Myocyte (in vitro differentiated cells): ENCODE data around the gene PITHD1. TPM values are rescaled to one million over a fixed set of nuclear protein-coding genes. Genes with fewer than 3 reads are reported as not detected.
A peak's percentile ranks its signal among the peaks of the same experiment; 100 is the strongest.
"Not testable (repeated sequence)": the region's sequence is repeated elsewhere in the genome, so short reads cannot be mapped to it uniquely, and the experiment has no call there.

Source experiments
- DNase-seq: peaks from one replicate; pipeline ENCODE4 v3.0.0-alpha.2; 2012; ENCODE audit warnings: low read depth
- polyA plus RNA-seq: library from polyadenylated mRNA; unstranded; fragments of >200 nt; gene quantifications from one replicate; pipeline ENCODE4 v1.2.1, GENCODE V29; 2012; ENCODE audit warnings: missing spikeins
- total RNA-seq: library from RNA; depleted of rRNA; stranded (reverse); fragments of >200 nt; gene quantifications from 2 replicates; pipeline ENCODE4 v1.2.3, GENCODE V29; 2014

The PITHD1 gene
- 51.7 and 53.4 TPM in 2 replicates for total RNA-seq
- 35.6 TPM for polyA plus RNA-seq

- peak; percentile 83 for DNase-seq
Measured at GRCh38 chr1:23777979-23778814, at the start of gene PITHD1. Gene PITHD1, plus strand, starts transcription at chr1:23778418. Its CDS starts 98 bp downstream, at chr1:23778516.

- DNase-seq: no peak
Measured at GRCh38 chr1:23732363-23733224, 45.6 kb upstream of the PITHD1 start.

- not testable (repeated sequence) for DNase-seq
Measured at GRCh38 chr1:23733281-23733680, 44.9 kb upstream of the PITHD1 start.

DNA sequence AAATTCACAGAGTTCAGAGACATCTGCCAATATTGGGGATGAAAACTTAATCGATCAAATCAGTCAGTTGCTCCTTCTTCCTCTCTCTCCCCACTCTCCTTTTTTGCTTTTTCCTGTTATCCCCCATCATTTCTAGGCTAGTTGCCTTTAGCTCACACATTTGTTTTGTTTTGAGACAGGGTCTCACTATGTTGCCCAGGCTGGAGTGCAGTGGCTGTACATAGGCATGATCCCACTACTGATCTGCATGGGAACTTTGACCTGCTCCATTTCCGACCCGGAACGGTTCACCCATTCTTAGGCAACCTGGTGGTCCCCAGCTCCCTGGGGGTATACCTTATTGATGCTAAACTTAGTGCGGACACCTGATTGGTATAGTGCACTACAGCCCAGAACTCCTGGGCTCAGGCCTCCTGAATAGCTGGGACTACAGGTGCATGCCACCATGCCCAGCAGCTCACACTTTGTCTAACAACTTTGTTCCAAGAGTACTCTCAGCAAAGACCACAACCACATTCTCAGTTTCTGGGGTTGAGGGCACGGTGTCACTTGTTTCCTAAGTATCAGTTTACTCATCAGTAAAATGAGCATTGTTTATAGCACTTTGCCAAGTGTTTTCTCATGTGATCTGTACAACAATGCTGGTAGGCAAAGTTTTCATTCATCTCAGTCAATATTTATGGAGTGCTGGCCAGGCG lies 41.6 kb upstream of the PITHD1 start:
- DNase-seq: no peak

DNA sequence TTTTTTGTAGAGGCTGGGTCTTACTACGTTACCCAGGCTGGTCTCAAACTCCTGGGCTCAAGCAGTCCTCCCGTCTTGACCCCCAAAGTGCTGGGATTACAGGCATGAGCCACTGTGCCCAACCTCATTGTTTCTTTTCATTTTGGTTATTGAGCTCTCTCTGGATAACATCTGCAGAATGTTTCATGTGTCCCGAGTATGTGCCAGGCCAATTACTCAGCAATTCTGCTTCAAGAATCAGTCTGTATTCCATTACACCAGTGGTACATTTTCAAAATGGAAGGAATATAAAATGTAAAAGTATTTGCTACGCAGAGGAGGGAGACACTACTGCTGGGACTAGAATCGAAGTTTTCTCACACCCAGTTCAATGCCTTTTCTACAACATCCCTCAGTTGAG lies 36.6 kb upstream of the PITHD1 start:
- DNase-seq: no peak

GRCh38 chr1:23742670-23743286 lies 35.4 kb upstream of the PITHD1 start:
- DNase-seq: no peak

DNA sequence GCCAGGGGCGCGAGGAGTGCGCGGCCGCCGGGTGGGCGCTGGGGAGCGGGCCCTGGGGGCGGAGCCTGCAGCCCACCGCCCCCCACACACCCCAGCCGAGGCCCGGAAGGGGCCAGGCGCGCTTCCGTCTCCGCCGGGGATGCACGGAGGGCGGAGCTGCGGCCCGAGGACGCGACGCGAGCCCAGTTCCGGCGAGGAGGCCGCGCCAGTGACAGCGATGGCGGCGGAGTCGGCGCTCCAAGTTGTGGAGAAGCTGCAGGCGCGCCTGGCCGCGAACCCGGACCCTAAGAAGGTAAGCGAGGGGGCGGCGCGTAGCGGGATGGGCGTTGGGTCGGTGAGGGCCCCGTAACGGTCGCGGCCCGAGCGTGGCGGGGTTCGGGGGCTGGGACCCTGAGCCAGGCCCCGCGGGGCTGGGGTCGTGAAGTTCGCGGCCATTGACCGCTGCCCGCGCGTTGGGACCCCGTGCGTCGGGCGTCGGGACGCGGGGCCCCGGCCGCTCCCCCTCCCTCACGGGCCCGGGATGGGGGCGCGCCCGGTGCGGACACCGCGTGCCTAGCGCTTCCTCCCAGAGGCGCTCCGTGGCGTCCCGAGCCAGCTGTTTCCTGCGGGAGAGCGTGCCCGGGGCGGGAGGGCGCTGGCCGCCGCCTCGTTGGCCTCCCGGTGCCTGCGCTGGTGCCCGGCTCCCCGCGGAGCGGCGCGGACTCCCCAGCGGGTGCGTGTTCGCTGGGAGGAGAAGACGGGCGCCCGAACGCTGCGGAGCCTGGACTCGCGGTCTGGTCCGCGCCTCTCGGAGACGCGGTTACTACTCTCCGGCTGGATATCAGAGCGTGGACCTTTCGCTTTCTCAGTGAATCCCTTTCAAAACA lies 34.7 kb upstream of the PITHD1 start, which contains the start of gene ELOA:
TSS of gene ELOA (plus strand) at position 185 of the 866 bp plus-strand sequence. CDS start at position 218, 33 bp downstream.
- peak; percentile 77 for DNase-seq

GRCh38 chr1:23745515-23745914 lies 32.7 kb upstream of the PITHD1 start:
- peak; percentile 33 for DNase-seq

DNA sequence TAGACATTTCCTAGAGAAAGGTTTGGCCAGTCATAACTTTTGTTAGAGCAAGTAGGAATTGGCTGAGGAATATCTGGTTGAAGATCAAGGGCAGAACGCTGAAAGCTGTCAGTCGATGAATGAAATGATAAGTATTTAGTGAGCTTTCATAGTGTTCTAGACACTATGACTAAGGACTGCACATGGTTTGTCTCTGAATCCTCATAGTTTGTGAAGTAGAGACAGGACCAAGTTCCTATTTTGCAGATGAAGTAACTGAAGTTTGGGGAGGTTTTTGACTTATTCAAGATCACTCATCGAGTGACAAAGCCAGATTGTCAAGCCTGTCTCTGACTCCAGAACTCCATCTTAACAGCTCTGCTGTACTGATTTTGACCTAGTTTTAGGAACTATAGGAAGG lies 30.2 kb upstream of the PITHD1 start:
- DNase-seq: no peak

GRCh38 chr1:23751050-23751814 lies 27.0 kb upstream of the PITHD1 start:
- peak; percentile 70 for DNase-seq

DNA sequence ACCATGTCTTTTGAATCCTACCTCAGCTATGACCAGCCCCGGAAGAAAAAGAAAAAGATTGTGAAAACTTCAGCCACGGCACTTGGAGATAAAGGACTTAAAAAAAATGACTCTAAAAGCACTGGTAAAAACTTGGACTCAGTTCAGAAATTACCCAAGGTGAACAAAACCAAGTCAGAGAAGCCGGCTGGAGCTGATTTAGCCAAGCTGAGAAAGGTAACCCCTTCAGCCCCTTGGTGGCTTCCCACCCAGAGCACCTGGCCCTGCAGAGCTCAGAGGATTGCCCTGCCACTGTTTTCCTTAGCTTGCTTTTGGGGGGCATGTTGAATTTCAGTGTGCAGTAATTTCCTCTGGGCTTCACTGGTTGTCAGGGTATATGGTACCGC lies 26.4 kb upstream of the PITHD1 start:
- DNase-seq: no peak

- DNase-seq: no peak
Measured at GRCh38 chr1:23752909-23753308, 25.3 kb upstream of the PITHD1 start.

- DNase-seq: peak; percentile 70
Measured at GRCh38 chr1:23756676-23757075, 21.5 kb upstream of the PITHD1 start.

- no peak for DNase-seq
Measured at GRCh38 chr1:23757812-23758211, 20.4 kb upstream of the PITHD1 start.

DNA sequence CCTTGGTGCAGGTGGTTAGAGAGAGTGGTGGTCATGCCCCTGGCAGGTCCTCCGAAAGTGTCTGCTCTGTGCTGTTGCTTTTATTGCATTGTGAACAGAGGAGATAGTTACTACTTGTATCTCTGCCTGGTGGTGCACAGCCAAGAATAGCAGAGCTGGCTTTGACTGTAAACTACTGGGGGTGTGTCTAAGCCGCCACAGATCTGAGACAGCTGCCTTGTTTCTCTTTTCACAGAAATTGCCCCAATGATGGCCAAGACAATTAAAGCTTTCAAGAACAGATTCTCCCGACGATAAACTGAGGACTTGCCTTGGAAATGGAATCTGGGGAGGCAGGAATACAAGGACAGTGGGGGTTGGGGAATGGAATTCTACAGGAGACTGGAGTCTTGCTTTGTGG lies 18.9 kb upstream of the PITHD1 start:
- DNase-seq: peak; percentile 33

GRCh38 chr1:23763041-23763577 lies 15.1 kb upstream of the PITHD1 start:
- DNase-seq: no peak

DNA sequence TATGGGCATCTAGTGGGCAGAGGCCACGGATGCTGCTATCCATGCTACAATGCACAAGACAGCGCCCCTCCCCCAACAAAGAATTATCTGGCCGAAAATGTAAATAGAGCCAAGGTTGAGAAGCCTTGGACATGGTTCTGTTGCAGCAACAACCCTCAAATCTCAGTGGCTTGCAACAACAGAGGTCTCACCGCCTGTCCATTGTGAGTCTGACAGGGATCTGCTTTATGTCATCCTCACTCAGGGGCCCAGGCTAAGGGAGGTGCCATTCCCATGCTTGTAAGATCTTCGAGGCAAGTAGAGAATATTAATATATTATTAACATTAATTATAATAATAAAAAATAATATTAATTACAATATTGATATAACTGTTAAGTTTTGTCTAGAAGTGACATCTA lies 9.5 kb upstream of the PITHD1 start:
- DNase-seq: no peak

DNA sequence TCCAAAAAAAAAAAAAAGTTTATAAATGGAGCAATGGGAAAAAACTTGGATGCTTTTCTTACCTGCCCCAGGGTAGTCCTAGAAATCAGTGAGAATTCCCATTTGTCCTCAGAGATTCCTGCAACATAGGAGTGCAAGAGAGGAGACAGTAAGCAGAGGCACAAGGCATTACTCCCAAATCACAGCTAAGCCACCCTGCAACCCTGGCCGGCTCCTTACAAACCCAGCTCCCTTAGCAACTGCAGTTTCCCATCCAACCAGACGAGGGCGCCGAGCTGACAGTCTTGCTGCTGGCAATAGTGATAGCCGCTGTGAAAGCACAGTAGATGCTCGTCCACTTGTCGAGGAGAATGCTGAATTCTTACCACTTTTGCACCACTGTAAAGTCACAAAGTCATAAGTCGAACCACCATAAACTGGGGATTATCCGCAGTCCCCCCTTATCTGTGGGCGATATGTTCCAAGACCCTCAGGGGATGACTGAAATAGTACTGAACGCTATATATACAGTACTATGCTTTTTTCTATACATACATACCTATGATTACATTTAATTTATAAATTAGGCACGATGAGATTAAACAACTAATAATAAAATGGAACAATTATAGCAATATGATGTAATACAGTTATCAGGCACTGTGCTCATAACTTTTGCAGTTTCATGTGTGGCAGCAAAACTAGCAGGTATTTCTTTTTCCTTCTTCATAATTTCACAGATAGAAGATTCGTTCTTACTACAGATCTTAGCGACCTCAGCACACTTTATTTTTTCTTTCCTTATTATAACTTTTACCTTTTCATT lies 6.0 kb upstream of the PITHD1 start:
- DNase-seq: peak; percentile 87
